SK-N-SH (cell line): ENCODE measurements around the gene ATP2A2. TPM values are rescaled to one million over a fixed set of nuclear protein-coding genes. Genes with fewer than 3 reads are reported as not detected.

ENCODE experiments used
- CTCF ChIA-PET: fragments of 300-600, 350-600 bp; formaldehyde crosslinking; extraction: SDS; loops from one replicate; lab custom pipeline; 2021; lab: Yijun Ruan, JAX
- POLR2A ChIA-PET: fragments of 350-600 bp; sonication (Branson Sonifier 250); formaldehyde crosslinking; extraction: SDS; loops from one replicate; lab custom pipeline; 2020; ENCODE audit warnings: antibody characterized with exemption, inconsistent platforms; lab: Yijun Ruan, JAX
- DNase-seq: peaks from one replicate; pipeline ENCODE4 v3.0.0; 2012
- H2AFZ ChIP-seq: fragments of 200-600 bp; sonication (generic); 2 replicates; pipeline ENCODE4 v1.8.1; 2016; ENCODE audit warnings: antibody characterized with exemption, mild to moderate bottlenecking, low read depth
- H3F3A ChIP-seq: fragments of 200-600 bp; sonication (generic); replicated peaks from 2 replicates; pipeline ENCODE3; 2016; ENCODE audit warnings: antibody characterized with exemption, mild to moderate bottlenecking; ENCODE audit not compliant: insufficient read depth
- H3K27ac ChIP-seq, 2 experiments: fragments of 200-500 bp in 1 of 2; fragments of 200-600 bp in 1 of 2; sonication (Bioruptor generic) in 1 of 2; sonication (generic), shearing (Covaris generic) in 1 of 2; 2 replicates each; pipeline versions ENCODE4 v1.5.1 to v1.6.1; 2014 to 2016; ENCODE audit warnings: low read depth in 2 of 2, inconsistent platforms in 1 of 2, low read length in 1 of 2, mild to moderate bottlenecking in 1 of 2, mixed read lengths in 1 of 2
- H3K27me3 ChIP-seq: fragments of 200-600 bp; sonication (generic), shearing (Covaris generic); 2 replicates; pipeline ENCODE4 v1.6.1; 2016; ENCODE audit warnings: mixed run types; ENCODE audit not compliant: insufficient read depth
- H3K36me3 ChIP-seq, 2 experiments: fragments of 200-500 bp in 1 of 2; fragments of 200-600 bp in 1 of 2; sonication (Bioruptor generic) in 1 of 2; sonication (generic) in 1 of 2; replicated peaks in 1 of 2; 2 replicates each; pipeline versions ENCODE3 to v1.5.1; 2014 to 2016; ENCODE audit warnings: low read length in 1 of 2, mild to moderate bottlenecking in 1 of 2; ENCODE audit not compliant: insufficient read depth in 2 of 2, control insufficient read depth in 1 of 2
- H3K4me1 ChIP-seq, 2 experiments: fragments of 200-500 bp in 1 of 2; fragments of 200-600 bp in 1 of 2; sonication (Bioruptor generic) in 1 of 2; sonication (generic), shearing (Covaris generic) in 1 of 2; 2 replicates each; pipeline versions ENCODE4 v1.5.1 to v1.6.1; 2014 to 2016; ENCODE audit warnings: low read depth in 1 of 2, low read length in 1 of 2, mixed run types in 1 of 2; ENCODE audit not compliant: insufficient read depth in 2 of 2, control insufficient read depth in 1 of 2
- H3K4me2 ChIP-seq: fragments of 200-600 bp; sonication (generic), shearing (Covaris generic); 2 replicates; pipeline ENCODE4 v1.6.1; 2017; ENCODE audit warnings: mixed run types
- H3K4me3 ChIP-seq, 2 experiments: fragments of 200-500 bp in 1 of 2; fragments of 200-600 bp in 1 of 2; sonication (Bioruptor generic) in 1 of 2; sonication (generic), shearing (Covaris generic) in 1 of 2; 2 replicates each; pipeline versions ENCODE4 v1.5.1 to v1.8.1; 2014 to 2016; ENCODE audit warnings: low read depth in 2 of 2, inconsistent platforms in 1 of 2, low read length in 1 of 2, mild to moderate bottlenecking in 1 of 2, mixed read lengths in 1 of 2, moderate library complexity in 1 of 2
- H3K79me2 ChIP-seq: fragments of 200-600 bp; sonication (generic); 2 replicates; pipeline ENCODE4 v1.8.1; 2017; ENCODE audit warnings: mild to moderate bottlenecking; ENCODE audit not compliant: insufficient read depth
- H3K9ac ChIP-seq: fragments of 200-600 bp; sonication (generic); 2 replicates; pipeline ENCODE4 v1.6.1; 2017; ENCODE audit warnings: mixed run types
- H3K9me2 ChIP-seq: fragments of 200-600 bp; sonication (generic); 2 replicates; pipeline ENCODE4 v1.6.1; 2017; ENCODE audit warnings: mixed run types
- H3K9me3 ChIP-seq: fragments of 200-600 bp; sonication (generic); 2 replicates; pipeline ENCODE4 v1.6.1; 2017; ENCODE audit warnings: mixed run types, mild to moderate bottlenecking, moderate library complexity
- H4K20me1 ChIP-seq: fragments of 200-600 bp; sonication (generic); 2 replicates; pipeline ENCODE4 v1.6.1; 2017; ENCODE audit warnings: mild to moderate bottlenecking, mixed run types; ENCODE audit not compliant: insufficient read depth
- CHD2 ChIP-seq: fragments of 150-350 bp; IDR thresholded peaks from 2 replicates; pipeline ENCODE4 v1.6.1; 2018; ENCODE audit warnings: low read length; ENCODE audit not compliant: partially characterized antibody
- ELF1 ChIP-seq: IDR thresholded peaks from 2 replicates; pipeline ENCODE4 v1.4.0; 2012
- EP300 ChIP-seq, 2 experiments: IDR thresholded peaks; 2 replicates each; pipeline versions ENCODE4 v1.4.0 to v1.6.1; 2012; ENCODE audit warnings: borderline replicate concordance in 1 of 2, low read depth in 1 of 2, low read length in 1 of 2
- FOXM1 ChIP-seq: IDR thresholded peaks from 2 replicates; pipeline ENCODE4 v1.4.0; 2012; ENCODE audit warnings: low read depth, mild to moderate bottlenecking
- GABPA ChIP-seq: IDR thresholded peaks from 2 replicates; pipeline ENCODE4 v1.4.0; 2012; ENCODE audit warnings: low read depth, mild to moderate bottlenecking
- GATA2 ChIP-seq: sonication (generic); formaldehyde crosslinking; IDR thresholded peaks from 2 replicates; pipeline ENCODE4 v1.5.0; 2020; ENCODE audit warnings: mild to moderate bottlenecking, missing genetic modification reagents
- JUND ChIP-seq: IDR thresholded peaks from 2 replicates; pipeline ENCODE4 v1.4.0; 2012
- MEF2A ChIP-seq: IDR thresholded peaks from 2 replicates; pipeline ENCODE4 v1.4.0; 2012; ENCODE audit warnings: low read depth, borderline replicate concordance
- NFIC ChIP-seq: IDR thresholded peaks from 2 replicates; pipeline ENCODE4 v1.4.0; 2012; ENCODE audit warnings: borderline replicate concordance
- NRF1 ChIP-seq: IDR thresholded peaks from 2 replicates; pipeline ENCODE4 v1.6.1; 2012; ENCODE audit warnings: low read depth, mild to moderate bottlenecking, low read length
- PBX3 ChIP-seq: IDR thresholded peaks from 2 replicates; pipeline ENCODE4; 2012
- POLR2AphosphoS5 ChIP-seq: IDR thresholded peaks from 2 replicates; pipeline ENCODE4 v1.6.1; 2012; ENCODE audit warnings: low read depth, low read length
- RAD21 ChIP-seq: IDR thresholded peaks from 2 replicates; pipeline ENCODE4 v1.6.1; 2012; ENCODE audit warnings: mild to moderate bottlenecking, low read length
- RCOR1 ChIP-seq: fragments of 150-350 bp; IDR thresholded peaks from 2 replicates; pipeline ENCODE4 v1.6.1; 2017; ENCODE audit warnings: antibody characterized with exemption, low read length
- RFX5 ChIP-seq: IDR thresholded peaks from 2 replicates; pipeline ENCODE4 v1.6.1; 2012; ENCODE audit warnings: mild to moderate bottlenecking, improper control_type of control experiment, low read length
- SIN3A ChIP-seq: IDR thresholded peaks from 2 replicates; pipeline ENCODE4 v1.6.1; 2012; ENCODE audit warnings: low read depth, mild to moderate bottlenecking, low read length, moderate library complexity, borderline replicate concordance
- TAF1 ChIP-seq: IDR thresholded peaks from 2 replicates; pipeline ENCODE4 v1.6.1; 2012; ENCODE audit warnings: low read depth, mild to moderate bottlenecking, low read length, moderate library complexity, borderline replicate concordance
- TCF12 ChIP-seq: IDR thresholded peaks from 2 replicates; pipeline ENCODE4 v1.4.0; 2012
- USF2 ChIP-seq: fragments of 150-350 bp; IDR thresholded peaks from 2 replicates; pipeline ENCODE4 v1.6.1; 2017; ENCODE audit warnings: antibody characterized with exemption, low read length, low read depth, borderline replicate concordance
- YY1 ChIP-seq: IDR thresholded peaks from 2 replicates; pipeline ENCODE4 v1.4.0; 2012; ENCODE audit warnings: low read depth, mild to moderate bottlenecking
- WGBS: methylation state at CpG from one replicate; pipeline ENCODE4 v1.1.6; 2017; ENCODE audit warnings: low lambda C conversion rate; 5-methylcytosine and 5-hydroxymethylcytosine counted together
- polyA plus RNA-seq, 3 experiments: library from polyadenylated mRNA; depleted of rRNA; stranded (reverse); fragments of >200 nt; gene quantifications; 2 replicates each; pipeline ENCODE4 v1.2.3, GENCODE V29; 2012
- TF ChIP-seq, protein P1 (sequence below): IDR thresholded peaks from 2 replicates; pipeline ENCODE4 v1.4.0; 2012; ENCODE audit warnings: low read depth
- TF ChIP-seq, protein P2 (sequence below): fragments of 200-600 bp; sonication (generic); IDR thresholded peaks from 2 replicates; pipeline ENCODE4 v1.6.1; 2017; ENCODE audit warnings: antibody characterized with exemption, mild to moderate bottlenecking, moderate library complexity

Gene ATP2A2
- polyA plus RNA-seq, 1 of the 3 experiments (the other 2 are of a cell fraction) = 120 TPM

- Histone ChIP-seq H3K79me2 (no peaks in the 10 kb centered on the region), H3F3A (no peaks in the 10 kb centered on the region)
- TF ChIP-seq ELF1 (no peak), JUND (no peak), RFX5 (no peak), RCOR1 (no peak), MEF2A (no peak), SIN3A (no peak), GABPA (no peak), PBX3 (no peak), USF2 (no peak), NFIC (no peak), POLR2AphosphoS5 (no peak), TAF1 (no peak), FOXM1 (no peak), YY1 (no peak), NRF1 (no peak)
- TF ChIP-seq, protein P1, sequence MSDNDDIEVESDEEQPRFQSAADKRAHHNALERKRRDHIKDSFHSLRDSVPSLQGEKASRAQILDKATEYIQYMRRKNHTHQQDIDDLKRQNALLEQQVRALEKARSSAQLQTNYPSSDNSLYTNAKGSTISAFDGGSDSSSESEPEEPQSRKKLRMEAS = no peak
- TF ChIP-seq, protein P2, sequence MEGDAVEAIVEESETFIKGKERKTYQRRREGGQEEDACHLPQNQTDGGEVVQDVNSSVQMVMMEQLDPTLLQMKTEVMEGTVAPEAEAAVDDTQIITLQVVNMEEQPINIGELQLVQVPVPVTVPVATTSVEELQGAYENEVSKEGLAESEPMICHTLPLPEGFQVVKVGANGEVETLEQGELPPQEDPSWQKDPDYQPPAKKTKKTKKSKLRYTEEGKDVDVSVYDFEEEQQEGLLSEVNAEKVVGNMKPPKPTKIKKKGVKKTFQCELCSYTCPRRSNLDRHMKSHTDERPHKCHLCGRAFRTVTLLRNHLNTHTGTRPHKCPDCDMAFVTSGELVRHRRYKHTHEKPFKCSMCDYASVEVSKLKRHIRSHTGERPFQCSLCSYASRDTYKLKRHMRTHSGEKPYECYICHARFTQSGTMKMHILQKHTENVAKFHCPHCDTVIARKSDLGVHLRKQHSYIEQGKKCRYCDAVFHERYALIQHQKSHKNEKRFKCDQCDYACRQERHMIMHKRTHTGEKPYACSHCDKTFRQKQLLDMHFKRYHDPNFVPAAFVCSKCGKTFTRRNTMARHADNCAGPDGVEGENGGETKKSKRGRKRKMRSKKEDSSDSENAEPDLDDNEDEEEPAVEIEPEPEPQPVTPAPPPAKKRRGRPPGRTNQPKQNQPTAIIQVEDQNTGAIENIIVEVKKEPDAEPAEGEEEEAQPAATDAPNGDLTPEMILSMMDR = no peak
- TF ChIP-seq, all 33 proteins: peak for 0
- Histone ChIP-seq H3K27me3 (no peaks in the 10 kb centered on the region), H3K27ac (no peak overlapping the region), H3K36me3 (no peaks in the 10 kb centered on the region), H3K9me2 (no peaks in the 10 kb centered on the region), H4K20me1 (no peaks in the 10 kb centered on the region), H3K4me1 (no peaks in the 10 kb centered on the region), H3K9ac (no peak overlapping the region), H2AFZ (no peak overlapping the region), H3K9me3 (no peaks in the 10 kb centered on the region), H3K4me2 (no peak overlapping the region), H3K4me3 (no peak overlapping the region)
- CTCF ChIA-PET = no interaction called here
- POLR2A ChIA-PET = no interaction called here
- 93% methylated on average over 12 of the region's 12 CpGs for WGBS
- DNase-seq = no peak
Observed at GRCh38 chr12:110244372-110244771, 36.7 kb upstream of the ATP2A2 start.

DNA sequence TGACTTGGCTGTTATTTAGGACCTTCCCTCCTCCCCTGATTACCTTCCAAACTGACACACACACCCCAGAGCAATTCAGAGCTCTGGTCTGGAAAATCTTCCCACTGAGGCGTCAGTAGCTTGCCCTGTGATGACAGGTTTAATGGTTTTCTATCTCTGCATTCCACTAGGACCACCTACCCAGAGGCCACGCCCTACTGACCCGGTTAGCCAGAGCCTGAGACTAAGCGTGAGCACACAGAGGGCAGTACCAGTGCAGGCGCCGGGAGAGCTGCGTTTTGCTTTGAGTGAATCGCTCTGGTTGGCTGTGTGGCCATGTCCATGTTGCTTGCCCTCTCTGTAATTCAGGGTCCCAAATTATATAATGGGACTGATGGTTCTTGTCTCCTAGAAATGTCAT lies 36.2 kb upstream of the ATP2A2 start:
- Histone ChIP-seq H3K9ac (no peak overlapping the region), H3K4me1 (no peaks in the 10 kb centered on the region; a peak in 1 of 4 replicates), H3K4me3 (no peak overlapping the region), H3K36me3 (no peaks in the 10 kb centered on the region), H3K4me2 (no peak overlapping the region), H2AFZ (no peak overlapping the region), H3K79me2 (no peaks in the 10 kb centered on the region), H4K20me1 (no peaks in the 10 kb centered on the region), H3K9me2 (no peaks in the 10 kb centered on the region), H3K27me3 (no peaks in the 10 kb centered on the region), H3F3A (no peaks in the 10 kb centered on the region), H3K27ac (no peak overlapping the region), H3K9me3 (no peaks in the 10 kb centered on the region)
- DNase-seq = no peak
- WGBS = 91% methylated on average over 8 of the region's 8 CpGs
- POLR2A ChIA-PET = no interaction called here
- CTCF ChIA-PET = no interaction called here
- TF ChIP-seq, protein P2 = no peak
- TF ChIP-seq GABPA = no peak
- no peak for TF ChIP-seq RAD21
- no peak for TF ChIP-seq EP300 (IDR thresholded peaks at IDR 0.05; ENCODE audit: borderline replicate concordance in 1 of 2, low read depth in 1 of 2, low read length in 1 of 2)
- TF ChIP-seq GATA2 (CRISPR knock-in tag) = no peak
- TF ChIP-seq RCOR1 = no peak
- TF ChIP-seq NFIC = no peak
- no peak for TF ChIP-seq TCF12
- no peak for TF ChIP-seq ELF1
- no peak for TF ChIP-seq USF2
- no peak for TF ChIP-seq CHD2
